Loucy (cell line): ENCODE measurements around the gene NMBR.
"Not testable (repeated sequence)": the region's sequence is repeated elsewhere in the genome, so short reads cannot be mapped to it uniquely, and the experiment has no call there.

ENCODE experiments used
- H2AFZ ChIP-seq: fragments of 200-600 bp; sonication (generic); 2 replicates; pipeline ENCODE4 v1.6.0; 2016; ENCODE audit warnings: antibody characterized with exemption, mild to moderate bottlenecking, low read length, moderate library complexity
- H3F3A ChIP-seq: fragments of 200-600 bp; 2 replicates; pipeline ENCODE4 v1.6.0; 2016; ENCODE audit warnings: antibody characterized with exemption, low read depth, mild to moderate bottlenecking
- H3K27me3 ChIP-seq: fragments of 200-600 bp; sonication (generic); 2 replicates; pipeline ENCODE4 v1.6.1; 2014; ENCODE audit warnings: low read length, mild to moderate bottlenecking; ENCODE audit not compliant: insufficient read depth, poor library complexity, severe bottlenecking
- H3K36me3 ChIP-seq: fragments of 200-600 bp; sonication (generic); 2 replicates; pipeline ENCODE4 v1.6.1; 2016; ENCODE audit warnings: low read length; ENCODE audit not compliant: insufficient read depth
- H3K4me1 ChIP-seq: fragments of 200-600 bp; sonication (generic); 2 replicates; pipeline ENCODE4 v1.5.1; 2014; ENCODE audit warnings: low read length, mild to moderate bottlenecking; ENCODE audit not compliant: insufficient read depth, poor library complexity, severe bottlenecking
- H3K4me2 ChIP-seq: fragments of 200-600 bp; sonication (generic); 2 replicates; pipeline ENCODE4 v1.6.0; 2014; ENCODE audit warnings: antibody characterized with exemption, low read length, low read depth, mild to moderate bottlenecking; ENCODE audit not compliant: poor library complexity, severe bottlenecking
- H3K4me3 ChIP-seq: fragments of 200-600 bp; sonication (generic); 2 replicates; pipeline ENCODE4 v1.5.1; 2014; ENCODE audit warnings: low read length, mild to moderate bottlenecking, mixed read lengths; ENCODE audit not compliant: poor library complexity, severe bottlenecking
- H3K79me2 ChIP-seq: fragments of 200-600 bp; sonication (generic); 2 replicates; pipeline ENCODE4 v1.6.1; 2014; ENCODE audit warnings: low read length; ENCODE audit not compliant: insufficient read depth
- H3K9ac ChIP-seq: fragments of 200-600 bp; sonication (generic); 2 replicates; pipeline ENCODE4 v1.6.0; 2014; ENCODE audit warnings: mild to moderate bottlenecking, low read depth, low read length, moderate library complexity; ENCODE audit not compliant: poor library complexity, severe bottlenecking
- H3K9me2 ChIP-seq: fragments of 200-600 bp; sonication (generic); replicated peaks from 2 replicates; pipeline ENCODE4 v1.6.1; 2016; ENCODE audit warnings: low read depth, low read length, mixed read lengths
- H3K9me3 ChIP-seq: fragments of 200-600 bp; sonication (generic); 2 replicates; pipeline ENCODE4 v1.6.1; 2014; ENCODE audit warnings: mild to moderate bottlenecking, antibody characterized with exemption, low read length, low read depth; ENCODE audit not compliant: insufficient read depth
- H4K20me1 ChIP-seq: fragments of 200-600 bp; sonication (generic); 2 replicates; pipeline ENCODE4 v1.6.0; 2014; ENCODE audit warnings: antibody characterized with exemption, low read length, mild to moderate bottlenecking; ENCODE audit not compliant: insufficient read depth, poor library complexity, severe bottlenecking
- CTCF ChIP-seq: fragments of 200-600 bp; sonication (generic); conservative IDR thresholded peaks from 2 replicates; pipeline ENCODE4 v1.5.1; 2014; ENCODE audit warnings: mild to moderate bottlenecking, antibody characterized with exemption, low read length
- EZH2phosphoT487 ChIP-seq: fragments of 200-600 bp; IDR thresholded peaks from 2 replicates; pipeline ENCODE4 v1.6.1; 2018; ENCODE audit warnings: antibody characterized with exemption, mild to moderate bottlenecking, moderate library complexity, borderline replicate concordance

The NMBR gene

GRCh38 chr6:142068416-142068815 lies 78.5 kb downstream of the NMBR start:
- no peak overlapping the region for H3K9ac ChIP-seq
- no peaks in the 10 kb centered on the region for H3K9me2 ChIP-seq
- TF ChIP-seq EZH2phosphoT487: no peak
- no peak for TF ChIP-seq CTCF
- H3K9me3 ChIP-seq: no peaks in the 10 kb centered on the region
- H3K4me2 ChIP-seq: no peak overlapping the region
- H3K4me3 ChIP-seq: no peak overlapping the region
- H3F3A ChIP-seq: no peaks in the 10 kb centered on the region
- no peaks in the 10 kb centered on the region for H3K27me3 ChIP-seq
- no peaks in the 10 kb centered on the region for H3K79me2 ChIP-seq
- no peaks in the 10 kb centered on the region for H4K20me1 ChIP-seq
- no peaks in the 10 kb centered on the region for H3K36me3 ChIP-seq
- no peak overlapping the region for H2AFZ ChIP-seq
- no peaks in the 10 kb centered on the region for H3K4me1 ChIP-seq

GRCh38 chr6:142062861-142063260 lies 84.1 kb downstream of the NMBR start:
- not testable (repeated sequence) for H3K4me1 ChIP-seq, H3K4me3 ChIP-seq, H2AFZ ChIP-seq, H3K4me2 ChIP-seq, H3K36me3 ChIP-seq, H3F3A ChIP-seq, H3K27me3 ChIP-seq, H3K79me2 ChIP-seq, H3K9me2 ChIP-seq, H4K20me1 ChIP-seq, H3K9ac ChIP-seq, H3K9me3 ChIP-seq

- TF ChIP-seq CTCF: no peak
- no peak for TF ChIP-seq EZH2phosphoT487
- Histone ChIP-seq H3F3A (no peaks in the 10 kb centered on the region), H4K20me1 (no peaks in the 10 kb centered on the region), H3K79me2 (no peaks in the 10 kb centered on the region), H2AFZ (no peak overlapping the region), H3K36me3 (no peaks in the 10 kb centered on the region), H3K27me3 (no peaks in the 10 kb centered on the region), H3K4me2 (no peak overlapping the region), H3K4me3 (no peak overlapping the region), H3K4me1 (no peaks in the 10 kb centered on the region), H3K9me3 (no peaks in the 10 kb centered on the region), H3K9me2 (no peaks in the 10 kb centered on the region), H3K9ac (no peak overlapping the region)
These were observed 88.2 kb downstream of the NMBR start for GRCh38 chr6:142058551-142059290.

- Histone ChIP-seq H3F3A (no peaks in the 10 kb centered on the region), H3K4me1 (no peaks in the 10 kb centered on the region), H2AFZ (no peak overlapping the region), H3K79me2 (no peaks in the 10 kb centered on the region), H3K27me3 (no peaks in the 10 kb centered on the region), H3K9me3 (no peaks in the 10 kb centered on the region), H3K9me2 (no peaks in the 10 kb centered on the region), H3K36me3 (no peaks in the 10 kb centered on the region), H3K4me3 (no peak overlapping the region), H3K4me2 (no peak overlapping the region), H3K9ac (no peak overlapping the region), H4K20me1 (no peaks in the 10 kb centered on the region)
- TF ChIP-seq CTCF (no peak), EZH2phosphoT487 (no peak)
These were observed 91.7 kb downstream of the NMBR start for GRCh38 chr6:142055219-142055618.
